Measurements from ENCODE around the gene MT1X.
A peak's percentile ranks its signal among the peaks of the same experiment; 100 is the strongest.
"Not testable (repeated sequence)": the region's sequence is repeated elsewhere in the genome, so short reads cannot be mapped to it uniquely, and the experiment has no call there.

MT1X gene

DNA sequence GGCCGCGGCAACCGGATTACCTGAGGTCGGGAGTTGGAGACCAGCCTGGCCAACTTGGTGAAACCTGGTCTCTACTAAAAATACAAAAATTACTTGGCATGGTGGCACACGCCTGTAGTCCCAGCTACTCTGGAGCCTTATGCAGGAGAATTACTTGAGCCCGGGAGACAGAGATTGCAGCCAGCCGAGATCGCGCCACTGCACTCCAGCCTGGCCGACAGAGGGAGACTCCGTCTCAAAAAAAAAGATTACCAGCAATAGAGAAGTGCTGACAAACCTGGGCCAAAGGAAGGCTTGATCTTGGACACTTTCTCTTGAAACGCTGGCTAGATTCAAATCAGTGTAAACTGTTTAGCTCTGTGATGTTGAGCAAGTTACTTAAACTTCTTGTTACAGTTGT lies 8.3 kb upstream of the MT1X start:
- no peak overlapping the region for H3K4me3 ChIP-seq (ENCODE audit: low read depth, low read length)
- peak; percentile 17 for DNase-seq (ENCODE audit: low read depth)
- TF ChIP-seq, protein P1, sequence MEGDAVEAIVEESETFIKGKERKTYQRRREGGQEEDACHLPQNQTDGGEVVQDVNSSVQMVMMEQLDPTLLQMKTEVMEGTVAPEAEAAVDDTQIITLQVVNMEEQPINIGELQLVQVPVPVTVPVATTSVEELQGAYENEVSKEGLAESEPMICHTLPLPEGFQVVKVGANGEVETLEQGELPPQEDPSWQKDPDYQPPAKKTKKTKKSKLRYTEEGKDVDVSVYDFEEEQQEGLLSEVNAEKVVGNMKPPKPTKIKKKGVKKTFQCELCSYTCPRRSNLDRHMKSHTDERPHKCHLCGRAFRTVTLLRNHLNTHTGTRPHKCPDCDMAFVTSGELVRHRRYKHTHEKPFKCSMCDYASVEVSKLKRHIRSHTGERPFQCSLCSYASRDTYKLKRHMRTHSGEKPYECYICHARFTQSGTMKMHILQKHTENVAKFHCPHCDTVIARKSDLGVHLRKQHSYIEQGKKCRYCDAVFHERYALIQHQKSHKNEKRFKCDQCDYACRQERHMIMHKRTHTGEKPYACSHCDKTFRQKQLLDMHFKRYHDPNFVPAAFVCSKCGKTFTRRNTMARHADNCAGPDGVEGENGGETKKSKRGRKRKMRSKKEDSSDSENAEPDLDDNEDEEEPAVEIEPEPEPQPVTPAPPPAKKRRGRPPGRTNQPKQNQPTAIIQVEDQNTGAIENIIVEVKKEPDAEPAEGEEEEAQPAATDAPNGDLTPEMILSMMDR (IDR thresholded peaks at IDR 0.05; ENCODE audit: insufficient read depth, low read depth, low read length, missing control alignments): peak; percentile 34

DNA sequence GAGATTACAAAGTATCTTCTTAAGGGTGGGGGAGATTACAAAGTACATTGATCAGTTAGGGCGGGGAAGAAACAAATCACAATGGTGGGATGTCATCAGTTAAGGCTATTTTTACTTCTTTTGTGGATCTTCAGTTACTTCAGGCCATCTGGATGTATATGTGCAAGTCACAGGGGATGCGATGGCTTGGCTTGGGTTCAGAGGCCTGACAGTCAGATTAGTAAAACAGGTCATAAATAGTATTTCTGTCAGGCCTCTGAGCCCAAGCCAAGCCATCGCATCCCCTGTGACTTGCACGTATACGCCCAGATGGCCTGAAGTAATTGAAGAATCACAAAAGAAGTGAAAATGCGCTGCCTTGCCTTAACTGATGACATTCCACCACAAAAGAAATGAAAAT lies 7.7 kb upstream of the MT1X start:
- not testable (repeated sequence) for H3K4me3 ChIP-seq (ENCODE audit: low read depth, low read length); DNase-seq (ENCODE audit: low read depth)

DNA sequence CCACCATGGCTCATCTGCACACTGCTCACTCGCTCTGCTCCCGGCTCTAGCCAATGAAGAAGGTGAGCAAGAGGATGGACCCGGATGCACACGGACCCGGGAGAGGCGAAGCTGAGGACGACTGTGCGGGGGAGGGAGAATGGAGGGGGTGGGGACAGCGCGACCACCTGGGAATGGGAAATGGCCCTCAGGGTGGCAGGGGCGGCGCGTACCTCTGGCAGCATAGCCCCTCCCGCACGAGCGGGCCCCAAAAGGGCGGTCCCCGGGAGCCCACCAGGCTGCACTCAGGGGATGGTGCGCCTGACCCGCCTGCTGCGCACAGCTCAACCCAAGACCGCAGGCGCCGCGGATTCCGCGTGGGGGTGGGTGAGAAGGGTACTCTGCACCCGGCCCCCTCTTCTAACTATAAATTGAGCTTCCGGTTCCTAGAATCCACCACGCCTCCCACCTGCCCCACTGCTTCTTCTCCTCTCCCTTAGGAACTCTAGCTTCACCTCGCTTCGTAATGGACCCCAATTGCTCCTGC lies 6.5 kb upstream of the MT1X start:
- no peak for DNase-seq (ENCODE audit: low read depth)
- TF ChIP-seq, protein P1 (IDR thresholded peaks at IDR 0.05; ENCODE audit: insufficient read depth, low read depth, low read length, missing control alignments): no peak

DNA sequence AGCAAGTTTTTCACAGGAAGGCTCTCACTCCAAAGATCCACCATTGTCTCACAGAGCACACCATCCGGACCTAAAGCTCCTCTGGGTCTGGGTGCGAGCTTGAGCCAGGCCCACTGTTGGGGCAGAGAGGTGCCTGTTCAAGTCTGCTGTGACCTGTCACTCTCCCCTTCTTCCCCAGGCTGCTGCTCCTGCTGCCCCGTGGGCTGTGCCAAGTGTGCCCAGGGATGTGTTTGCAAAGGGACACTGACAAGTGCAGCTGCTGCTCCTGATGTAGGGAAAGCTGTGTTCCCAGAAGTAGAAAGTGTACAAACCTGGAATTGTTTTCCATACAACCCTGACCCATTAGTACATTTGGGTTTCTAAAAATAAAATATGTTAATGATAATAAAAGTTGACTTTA lies 4.8 kb upstream of the MT1X start:
- no peak for DNase-seq (ENCODE audit: low read depth)
- TF ChIP-seq, protein P1 (IDR thresholded peaks at IDR 0.05; ENCODE audit: insufficient read depth, low read depth, low read length, missing control alignments): no peak
- H3K4me3 ChIP-seq (ENCODE audit: low read depth, low read length): no peak overlapping the region

More for the DNA sequence above, 6.5 kb upstream of the MT1X start:
- no peak overlapping the region for H3K4me3 ChIP-seq (ENCODE audit: low read depth, low read length)

DNA sequence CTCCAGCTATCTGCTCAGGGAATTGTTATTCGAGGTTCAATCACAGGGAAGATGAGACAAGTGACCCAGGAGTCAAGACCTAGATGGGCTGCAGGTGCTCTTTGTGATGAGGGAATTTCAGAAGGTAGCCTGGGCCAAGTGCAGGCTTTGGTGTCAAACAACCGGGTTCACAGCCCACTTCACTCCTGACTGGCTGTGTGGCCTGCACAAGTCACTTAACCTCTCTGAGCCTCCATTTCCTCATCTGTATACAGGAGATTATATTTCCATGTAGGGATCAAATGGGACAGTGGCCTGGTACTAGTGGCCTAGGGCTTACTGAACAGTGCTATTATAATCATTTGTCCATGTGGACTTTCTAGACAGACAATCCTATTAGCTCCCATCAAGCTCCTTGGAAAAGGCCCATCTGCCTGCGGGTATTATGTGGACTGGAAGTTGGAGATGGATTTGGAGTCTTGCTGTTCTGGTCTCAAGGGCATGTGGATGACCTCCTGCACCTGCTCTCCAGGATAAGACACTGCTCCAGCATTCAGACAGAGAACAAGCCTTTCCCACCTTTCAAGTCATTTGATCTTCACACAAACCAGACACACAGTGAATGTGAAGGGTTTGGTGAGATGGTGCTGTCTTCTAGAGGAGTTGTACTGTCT lies 3.1 kb upstream of the MT1X start:
- H3K4me3 ChIP-seq (ENCODE audit: low read depth, low read length): no peak overlapping the region
- TF ChIP-seq, protein P1 (IDR thresholded peaks at IDR 0.05; ENCODE audit: insufficient read depth, low read depth, low read length, missing control alignments): no peak
- DNase-seq (ENCODE audit: low read depth): no peak

DNA sequence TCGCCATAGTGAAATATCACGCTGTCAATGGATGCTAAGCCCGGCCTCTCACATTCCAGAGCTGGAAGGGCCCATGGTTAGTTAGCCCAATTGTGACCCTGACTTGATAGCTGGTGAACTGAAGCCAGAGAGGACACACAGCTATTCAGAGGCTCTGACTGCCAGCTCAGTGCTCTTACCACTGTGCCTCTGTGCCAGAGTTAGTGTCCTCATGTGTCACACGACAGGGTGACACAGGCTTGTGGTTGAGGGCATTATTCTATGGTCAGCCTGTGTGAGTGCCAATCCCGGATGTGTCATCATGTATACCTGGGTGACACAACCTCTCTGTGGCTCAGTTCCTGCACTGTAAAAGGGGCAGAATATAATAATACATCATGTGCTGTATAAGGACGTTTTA lies 2.5 kb upstream of the MT1X start:
- TF ChIP-seq, protein P1 (IDR thresholded peaks at IDR 0.05; ENCODE audit: insufficient read depth, low read depth, low read length, missing control alignments): no peak
- no peak overlapping the region for H3K4me3 ChIP-seq (ENCODE audit: low read depth, low read length)
- no peak for DNase-seq (ENCODE audit: low read depth)

DNA sequence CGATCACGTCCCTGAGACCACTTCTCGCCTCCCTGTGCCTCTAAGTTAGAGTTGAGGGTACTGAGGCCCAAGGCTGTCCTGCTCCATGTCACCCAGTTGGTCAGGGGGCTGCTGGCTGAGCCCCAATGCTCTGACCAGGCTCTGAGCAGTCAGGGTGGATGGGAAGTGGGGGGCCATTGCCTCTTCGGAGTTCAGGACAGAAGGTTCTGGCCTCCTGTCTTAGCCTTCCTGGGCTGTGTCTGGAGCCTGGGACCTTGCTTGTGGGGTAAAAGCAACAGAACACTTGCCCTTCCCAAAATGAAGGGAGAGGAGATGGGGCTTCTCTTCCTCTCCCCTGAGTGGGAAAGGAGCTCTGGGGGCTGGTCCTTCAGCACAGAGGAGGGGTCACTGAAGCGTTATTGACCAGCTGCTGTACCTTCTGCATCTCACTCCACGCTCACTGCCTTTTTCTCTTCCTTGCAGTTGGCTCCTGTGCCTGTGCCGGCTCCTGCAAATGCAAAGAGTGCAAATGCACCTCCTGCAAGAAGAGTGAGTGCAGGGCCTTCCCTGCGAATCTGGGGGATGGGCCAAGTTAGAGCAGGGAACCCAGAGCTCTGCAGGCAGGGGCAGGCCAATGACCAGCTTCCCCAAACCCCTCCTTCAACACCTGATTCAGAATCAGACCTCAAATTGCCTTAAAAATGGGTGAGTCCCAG lies 580 bp downstream of the MT1X start:
- no peak for DNase-seq (ENCODE audit: low read depth)
- TF ChIP-seq, protein P1 (IDR thresholded peaks at IDR 0.05; ENCODE audit: insufficient read depth, low read depth, low read length, missing control alignments): no peak
- H3K4me3 ChIP-seq (ENCODE audit: low read depth, low read length): peak overlapping the region; percentile 63
